CD14-positive monocyte (primary cell): ENCODE results near the gene AKAP6. TPM values are rescaled to one million over a fixed set of nuclear protein-coding genes. Genes with fewer than 3 reads are reported as not detected.

ENCODE experiments used
- DNase-seq, 3 donors: peaks; one replicate each; pipeline ENCODE4 v3.0.0-alpha.2; 2011 to 2022
- H2AFZ ChIP-seq: 2 replicates; pipeline ENCODE4 v1.6.0; 2012; ENCODE audit warnings: mild to moderate bottlenecking, low read depth, low read length, inconsistent platforms; ENCODE audit not compliant: insufficient read depth, poor library complexity, severe bottlenecking
- H3K27ac ChIP-seq, 2 donors: 1 replicate in 1 of 2; 2 replicates in 1 of 2; pipeline ENCODE4 v1.5.1; 2012 to 2013; ENCODE audit warnings: low read length in 2 of 2, control low read depth in 1 of 2, inconsistent platforms in 1 of 2, low read depth in 1 of 2, mild to moderate bottlenecking in 1 of 2
- H3K27me3 ChIP-seq, 2 donors: one replicate each; pipeline versions ENCODE4 v1.6.0 to v1.6.1; 2011 to 2013; ENCODE audit warnings: low read length in 2 of 2; ENCODE audit not compliant: control insufficient read depth in 2 of 2, insufficient read depth in 2 of 2
- H3K36me3 ChIP-seq, 2 donors: replicated peaks in 1 of 2; 1 replicate in 1 of 2; 2 replicates in 1 of 2; pipeline versions ENCODE4 v1.5.1 to v1.6.1; 2012 to 2013; ENCODE audit warnings: low read length in 2 of 2, control low read depth in 1 of 2, inconsistent platforms in 1 of 2, mild to moderate bottlenecking in 1 of 2; ENCODE audit not compliant: insufficient read depth in 2 of 2, control insufficient read depth in 1 of 2
- H3K4me1 ChIP-seq, 2 donors: 1 replicate in 1 of 2; 2 replicates in 1 of 2; pipeline versions ENCODE4 v1.5.1 to v1.6.1; 2012 to 2013; ENCODE audit warnings: low read length in 2 of 2, control low read depth in 1 of 2, inconsistent platforms in 1 of 2, mild to moderate bottlenecking in 1 of 2, moderate library complexity in 1 of 2; ENCODE audit not compliant: insufficient read depth in 2 of 2, control insufficient read depth in 1 of 2
- H3K4me2 ChIP-seq: replicated peaks from 2 replicates; pipeline ENCODE3; 2012; ENCODE audit warnings: low read length, moderate library complexity, mild to moderate bottlenecking; ENCODE audit not compliant: poor library complexity, severe bottlenecking; ENCODE audit errors: extremely low read depth
- H3K4me3 ChIP-seq, 3 experiments: fragments of 200-600 bp in 1 of 3; sonication (generic) in 1 of 3; replicated peaks in 1 of 3; 1 replicate in 2 of 3; 2 replicates in 1 of 3; pipeline ENCODE4 v1.5.1; 2011 to 2013; ENCODE audit warnings: low read length in 3 of 3, mild to moderate bottlenecking in 3 of 3, control low read depth in 2 of 3, low read depth in 2 of 3, inconsistent platforms in 1 of 3, moderate library complexity in 1 of 3
- H3K79me2 ChIP-seq: 2 replicates; pipeline ENCODE4 v1.6.0; 2012; ENCODE audit warnings: mild to moderate bottlenecking, control low read depth, inconsistent platforms, low read length, moderate library complexity; ENCODE audit not compliant: insufficient read depth
- H3K9ac ChIP-seq: 2 replicates; pipeline ENCODE4 v1.6.0; 2017; ENCODE audit warnings: low read length, mild to moderate bottlenecking; ENCODE audit not compliant: insufficient read depth, poor library complexity, severe bottlenecking
- H3K9me3 ChIP-seq, 2 donors: replicated peaks in 1 of 2; 1 replicate in 1 of 2; 2 replicates in 1 of 2; pipeline versions ENCODE4 v1.5.1 to v1.6.1; 2012 to 2013; ENCODE audit warnings: low read length in 2 of 2, control low read depth in 1 of 2; ENCODE audit not compliant: control insufficient read depth in 1 of 2, insufficient read depth in 1 of 2
- H4K20me1 ChIP-seq: 2 replicates; pipeline ENCODE4 v1.6.0; 2012; ENCODE audit warnings: mild to moderate bottlenecking, low read length, control low read depth, moderate library complexity; ENCODE audit not compliant: insufficient read depth
- H3K27ac Mint-ChIP-seq, 7 donors: one replicate each; pipeline ENCODE4 v1.8.0; 2020; ENCODE audit warnings: mild to moderate bottlenecking in 7 of 7, mixed read lengths in 7 of 7, moderate library complexity in 6 of 7, inconsistent platforms in 2 of 7
- H3K27me3 Mint-ChIP-seq, 3 donors: one replicate each; pipeline ENCODE4 v1.8.0; 2021 to 2022; ENCODE audit warnings: low read depth in 3 of 3, mild to moderate bottlenecking in 3 of 3, mixed read lengths in 3 of 3, moderate library complexity in 3 of 3, inconsistent platforms in 1 of 3
- H3K36me3 Mint-ChIP-seq, 2 donors: one replicate each; pipeline ENCODE4 v1.8.0; 2020; ENCODE audit warnings: mixed read lengths in 2 of 2, inconsistent platforms in 1 of 2, mild to moderate bottlenecking in 1 of 2
- H3K4me1 Mint-ChIP-seq: one replicate; pipeline ENCODE4 v1.8.0; 2020; ENCODE audit warnings: mild to moderate bottlenecking, mixed read lengths
- H3K4me3 Mint-ChIP-seq, 2 donors: one replicate each; pipeline ENCODE4 v1.8.0; 2020; ENCODE audit warnings: mild to moderate bottlenecking in 2 of 2, mixed read lengths in 2 of 2, moderate library complexity in 1 of 2
- H3K9me3 Mint-ChIP-seq, 7 donors: one replicate each; pipeline ENCODE4 v1.8.0; 2020 to 2022; ENCODE audit warnings: mixed read lengths in 7 of 7, mild to moderate bottlenecking in 6 of 7, moderate library complexity in 6 of 7, inconsistent platforms in 2 of 7
- CTCF ChIP-seq: fragments of 200-600 bp; IDR thresholded peaks from one replicate; pipeline ENCODE4 v1.8.0; 2022; ENCODE audit warnings: antibody characterized with exemption, mild to moderate bottlenecking
- intact Hi-C, 2 donors: fragments of 100-400 bp; cut with micrococcal nuclease; formaldehyde crosslinking; loops; one replicate each; pipeline versions ENCODE4 v1.15.0 to v1.15.1; 2023
- polyA plus RNA-seq, 3 donors: library from polyadenylated mRNA; depleted of rRNA in 1 of 3; unstranded in 2 of 3; stranded (reverse) in 1 of 3; fragments of 300-500 nt in 2 of 3; fragments of >200 nt in 1 of 3; fragmentation: Illumina TruSeq in 2 of 3; gene quantifications; 1 replicate in 2 of 3; 2 replicates in 1 of 3; pipeline ENCODE4 v1.2.3, GENCODE V29; 2012 to 2021

The AKAP6 gene
- polyA plus RNA-seq, 3 donors: not detected

- Mint-ChIP-seq H3K36me3 (no peaks in the 10 kb centered on the region), H3K27me3 (no peaks in the 10 kb centered on the region), H3K4me1 (no peaks in the 10 kb centered on the region), H3K27ac (no peak overlapping the region), H3K4me3 (no peak overlapping the region), H3K9me3 (peaks cover 0 to 2% (median 0%) of the 10 kb centered on the region in 7 donors)
- H3K9ac ChIP-seq: no peak overlapping the region
- H3K36me3 ChIP-seq: no peaks in the 10 kb centered on the region
- no peaks in the 10 kb centered on the region for H3K4me1 ChIP-seq
- intact Hi-C loops: no loop called here
- no peak overlapping the region for H3K4me3 ChIP-seq
- H4K20me1 ChIP-seq: no peaks in the 10 kb centered on the region
- H3K79me2 ChIP-seq: no peaks in the 10 kb centered on the region
- no peak overlapping the region for H2AFZ ChIP-seq
- no peak overlapping the region for H3K4me2 ChIP-seq
- TF ChIP-seq CTCF: no peak
- H3K27ac ChIP-seq: no peak overlapping the region
- H3K27me3 ChIP-seq: no peaks in the 10 kb centered on the region
- H3K9me3 ChIP-seq: no peaks in the 10 kb centered on the region
- DNase-seq: no peak
Measured at GRCh38 chr14:32396885-32397284, 67.8 kb downstream of the AKAP6 start.

DNA sequence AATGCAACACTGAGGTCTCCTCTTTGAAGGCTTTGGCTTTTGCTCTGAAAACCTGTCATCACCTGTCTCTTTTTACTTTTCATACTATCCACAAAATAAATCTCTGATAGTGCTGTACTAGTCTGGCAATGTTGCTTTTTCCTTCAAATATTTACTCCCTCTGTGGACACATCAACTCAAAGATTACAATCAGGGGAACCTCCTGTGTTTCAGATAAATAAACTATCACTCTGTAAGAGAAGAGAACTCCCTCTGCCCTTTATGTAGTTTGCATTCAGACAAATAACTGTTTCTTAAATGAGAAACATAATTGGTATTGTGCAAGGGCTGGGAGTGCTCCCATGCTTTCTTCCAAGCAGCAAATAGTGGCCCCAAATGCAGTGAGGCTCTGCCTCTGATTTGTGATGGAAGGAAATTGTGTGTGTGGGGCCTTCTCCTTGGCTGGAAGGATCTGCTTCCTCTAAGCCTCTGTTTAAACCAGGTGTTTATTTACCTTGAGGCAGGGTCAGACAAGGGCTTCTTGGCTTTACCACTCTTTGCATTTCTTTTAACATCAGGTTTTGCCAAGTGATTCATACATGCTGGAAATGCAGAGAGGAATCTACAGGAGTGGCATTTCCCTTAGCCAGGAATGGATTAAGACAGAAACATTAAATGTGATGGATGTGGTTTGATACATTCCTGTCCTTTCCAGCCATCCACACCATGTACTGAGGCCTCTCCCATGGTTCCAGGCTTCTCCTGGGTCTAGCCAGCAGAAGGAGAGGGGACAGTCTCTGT, 69.0 kb downstream of the AKAP6 start:
- no peak overlapping the region for H3K27ac Mint-ChIP-seq
- no peak overlapping the region for H3K4me3 ChIP-seq
- no peaks in the 10 kb centered on the region for H3K36me3 ChIP-seq
- H3K4me3 Mint-ChIP-seq: no peak overlapping the region
- no peak for DNase-seq
- no peak overlapping the region for H3K27ac ChIP-seq
- no peaks in the 10 kb centered on the region for H3K36me3 Mint-ChIP-seq
- H3K79me2 ChIP-seq: no peaks in the 10 kb centered on the region
- no peaks in the 10 kb centered on the region for H3K27me3 ChIP-seq
- H3K4me1 Mint-ChIP-seq: no peaks in the 10 kb centered on the region
- no peaks in the 10 kb centered on the region for H3K4me1 ChIP-seq
- H4K20me1 ChIP-seq: no peaks in the 10 kb centered on the region
- peaks cover 0 to 4% (median 0%) of the 10 kb centered on the region in 7 donors for H3K9me3 Mint-ChIP-seq
- H3K9ac ChIP-seq: no peak overlapping the region
- no peaks in the 10 kb centered on the region for H3K27me3 Mint-ChIP-seq
- no peak overlapping the region for H3K4me2 ChIP-seq
- no peak for TF ChIP-seq CTCF
- H3K9me3 ChIP-seq: no peaks in the 10 kb centered on the region
- intact Hi-C loops: no loop called here
- H2AFZ ChIP-seq: no peak overlapping the region
